NCI-H1092 (cell line): Measurements from ENCODE around the gene NACA2.
"Not testable (repeated sequence)": the region's sequence is repeated elsewhere in the genome, so short reads cannot be mapped to it uniquely, and the experiment has no call there.

Experiments used
- DNase-seq: peaks from one replicate; lab custom pipeline; 2025; lab: John Stamatoyannopoulos, UW

The NACA2 gene

GRCh38 chr17:61599608-61600007 lies 8.6 kb upstream of the NACA2 start:
- DNase-seq = no peak

- DNase-seq = no peak
Measured at GRCh38 chr17:61598014-61598413, 7.0 kb upstream of the NACA2 start.

DNA sequence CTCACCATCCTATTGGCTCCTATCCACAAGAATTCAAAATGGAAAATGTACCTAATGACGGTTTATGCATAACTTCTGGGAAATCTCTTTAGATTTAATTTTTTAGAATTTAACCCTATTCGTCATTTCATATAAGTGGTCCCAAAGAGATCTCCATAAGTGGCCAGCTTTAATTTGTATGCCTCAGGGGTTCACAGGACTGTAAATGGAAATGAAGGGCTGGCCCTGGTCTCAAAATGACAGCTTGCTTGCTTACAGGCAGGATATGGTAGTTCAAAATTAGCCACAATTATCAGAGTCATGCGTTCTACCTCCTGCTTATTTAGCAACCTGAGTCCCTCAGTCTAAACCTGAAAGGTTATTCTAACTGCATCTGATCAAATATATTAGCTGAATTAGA lies 6.6 kb upstream of the NACA2 start:
- DNase-seq = no peak

GRCh38 chr17:61595418-61596186 lies 4.6 kb upstream of the NACA2 start:
- no peak for DNase-seq

- no peak for DNase-seq
Measured at GRCh38 chr17:61594294-61594825, 3.3 kb upstream of the NACA2 start.

- DNase-seq = no peak
Measured at GRCh38 chr17:61593426-61593825, 2.4 kb upstream of the NACA2 start.

DNA sequence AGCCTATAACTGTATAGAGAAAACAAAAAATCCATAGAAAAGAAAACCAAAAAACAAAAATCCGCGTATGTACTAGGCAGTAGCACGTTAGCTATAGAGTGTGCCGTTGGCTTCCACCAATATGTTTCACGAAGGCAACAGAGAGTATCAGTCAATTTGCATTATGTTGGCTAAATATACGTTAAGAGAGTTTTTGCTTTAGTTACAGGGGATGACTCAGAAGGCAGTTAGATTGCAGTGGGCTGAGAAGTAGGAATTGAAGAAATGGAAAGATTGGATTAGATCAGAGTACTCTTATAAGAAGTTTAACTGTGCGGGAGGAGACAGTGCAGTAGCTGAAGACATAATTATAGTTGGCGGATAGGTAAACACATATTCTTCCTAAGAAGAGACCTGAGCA lies 911 bp upstream of the NACA2 start:
- DNase-seq = no peak

- no peak for DNase-seq
Measured at GRCh38 chr17:61589990-61590389, 1.0 kb downstream of the NACA2 start.

DNA sequence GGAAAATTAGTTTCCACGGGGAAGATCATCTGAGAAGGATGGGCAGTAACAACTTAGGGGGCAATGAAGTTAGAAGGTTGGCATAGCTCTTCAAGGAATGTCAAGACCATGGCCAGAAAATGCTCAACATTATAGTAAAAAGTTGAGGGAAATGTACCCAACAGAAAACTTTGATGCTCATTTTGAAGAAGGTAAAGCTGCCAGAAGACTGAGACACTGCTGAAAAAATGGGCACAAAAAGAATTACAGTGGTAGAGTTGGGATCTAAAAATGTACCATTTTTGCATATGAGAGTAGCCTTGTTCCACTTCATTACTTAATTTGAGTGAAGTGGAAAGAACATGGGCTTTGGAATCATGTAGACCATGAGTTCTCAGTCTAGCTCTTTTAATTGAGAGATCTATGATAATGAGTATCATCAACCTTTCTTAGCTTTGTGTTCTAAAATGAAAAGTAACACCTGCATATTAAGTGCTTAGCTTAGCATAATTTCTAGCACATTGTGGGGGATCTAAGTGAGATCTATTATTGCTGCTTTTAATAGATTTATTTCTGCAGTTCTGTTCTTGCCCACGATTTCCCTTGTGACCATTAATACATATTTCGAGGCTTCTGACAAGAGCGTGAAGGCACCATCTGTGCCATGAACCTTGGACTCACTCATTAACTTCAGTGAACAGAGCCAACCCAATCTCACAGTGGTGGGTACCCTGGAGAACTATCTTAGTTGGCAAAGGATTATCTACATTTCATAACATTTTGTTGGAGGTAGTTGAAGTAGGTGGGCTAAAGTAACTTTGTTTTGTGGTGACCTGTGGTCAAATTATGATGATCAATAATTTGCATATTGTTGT lies 3.0 kb downstream of the NACA2 start:
- DNase-seq = no peak

DNA sequence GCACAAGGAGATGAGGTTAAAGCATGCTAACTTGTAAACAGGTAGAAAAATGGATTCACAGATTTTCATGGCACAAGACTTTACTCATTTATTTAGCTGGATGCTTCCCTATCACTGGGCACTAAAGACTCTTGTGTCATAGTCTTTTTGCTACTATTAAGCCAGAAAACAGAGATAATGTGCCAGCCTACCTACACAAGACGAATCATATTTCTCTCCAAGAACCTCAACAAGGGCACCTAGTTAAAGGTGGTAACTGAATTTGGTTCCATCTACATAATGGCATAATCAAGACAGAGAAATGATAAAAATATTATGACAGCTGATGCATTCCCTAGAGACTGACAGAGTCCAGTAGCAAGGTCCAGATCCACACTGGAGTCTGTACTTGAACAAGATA lies 3.8 kb downstream of the NACA2 start:
- DNase-seq = no peak

DNA sequence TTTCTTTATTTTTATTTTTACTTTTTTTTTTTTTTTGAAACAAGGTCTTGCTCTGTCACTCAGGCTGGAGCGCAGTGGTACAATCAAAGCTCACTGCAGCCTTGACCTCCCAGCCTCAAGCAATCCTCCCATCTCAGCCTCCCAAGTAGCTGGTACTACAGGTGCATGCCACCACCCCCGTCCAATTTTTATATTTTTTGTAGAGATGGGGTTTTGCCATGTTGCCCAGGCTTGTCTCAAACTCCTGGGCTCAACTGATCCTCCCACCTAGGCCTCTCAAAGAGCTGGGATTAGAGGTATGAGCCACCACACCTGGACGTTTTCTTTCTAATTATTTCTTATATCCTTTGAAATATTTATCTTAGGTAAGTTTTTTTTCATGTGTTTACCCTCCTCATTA lies 4.4 kb downstream of the NACA2 start:
- DNase-seq = not testable (repeated sequence)

DNA sequence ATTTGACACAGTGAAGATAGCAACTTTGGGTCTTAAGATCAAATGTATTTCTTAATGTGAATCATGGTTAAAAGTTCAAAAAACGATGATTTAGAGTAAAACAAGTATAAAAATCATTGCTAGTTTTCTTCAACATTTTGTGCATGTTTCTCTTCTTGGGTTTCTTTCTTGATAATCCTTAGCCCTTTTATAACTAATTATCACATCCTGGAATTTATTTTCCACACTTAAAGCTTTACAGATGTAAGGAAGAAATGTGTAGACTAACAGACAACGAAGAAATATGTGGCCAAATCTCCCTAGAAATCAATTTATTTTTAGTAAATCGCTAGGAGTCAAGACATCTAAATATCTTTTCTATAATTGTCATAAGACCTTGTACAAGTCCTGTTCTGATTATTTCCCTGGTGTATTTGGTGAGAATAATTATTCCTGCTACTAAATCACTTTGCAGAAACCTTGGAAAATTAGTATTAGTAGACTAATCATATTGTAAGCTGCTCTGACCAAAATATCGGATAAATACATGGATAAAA lies 4.9 kb downstream of the NACA2 start:
- DNase-seq = no peak

DNA sequence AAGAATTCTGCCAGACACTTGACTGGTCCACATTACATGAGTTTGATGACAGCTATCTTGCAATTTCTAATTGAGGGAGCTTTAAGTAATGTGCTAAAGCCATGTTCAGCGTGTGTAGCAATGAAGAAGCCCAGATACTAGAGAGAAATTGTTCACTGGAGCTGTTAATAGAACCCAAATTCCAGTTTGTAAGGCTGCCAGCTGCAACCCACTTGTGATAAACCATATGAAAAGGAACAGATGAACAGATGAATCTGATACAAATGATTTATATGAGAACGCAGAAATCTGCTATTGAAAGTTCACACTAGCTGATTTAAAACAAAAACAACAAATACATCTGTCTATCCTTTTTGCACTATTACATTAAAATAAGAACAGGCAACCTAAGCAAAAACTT lies 6.2 kb downstream of the NACA2 start:
- DNase-seq = no peak

GRCh38 chr17:61584266-61584665 lies 6.8 kb downstream of the NACA2 start:
- DNase-seq = no peak

GRCh38 chr17:61583660-61584264 lies 7.3 kb downstream of the NACA2 start:
- DNase-seq = no peak

DNA sequence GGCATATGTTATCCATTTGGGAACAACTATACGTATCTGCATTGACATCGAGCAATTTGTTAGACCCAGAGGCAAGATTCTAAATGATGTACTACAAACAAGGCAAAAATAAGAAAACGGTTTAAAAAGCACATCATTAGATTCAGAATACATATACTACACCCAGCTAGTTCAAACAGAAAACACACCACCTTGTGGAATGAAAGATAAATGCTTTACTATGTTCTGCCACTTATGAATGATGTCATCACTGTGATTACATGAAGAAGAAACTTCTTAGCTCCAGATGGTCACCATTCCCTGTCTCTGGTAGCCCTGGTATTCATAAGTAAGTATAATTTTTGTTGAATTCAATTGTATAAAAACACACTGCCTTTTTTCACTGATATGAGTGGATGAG lies 7.8 kb downstream of the NACA2 start:
- DNase-seq = no peak

DNA sequence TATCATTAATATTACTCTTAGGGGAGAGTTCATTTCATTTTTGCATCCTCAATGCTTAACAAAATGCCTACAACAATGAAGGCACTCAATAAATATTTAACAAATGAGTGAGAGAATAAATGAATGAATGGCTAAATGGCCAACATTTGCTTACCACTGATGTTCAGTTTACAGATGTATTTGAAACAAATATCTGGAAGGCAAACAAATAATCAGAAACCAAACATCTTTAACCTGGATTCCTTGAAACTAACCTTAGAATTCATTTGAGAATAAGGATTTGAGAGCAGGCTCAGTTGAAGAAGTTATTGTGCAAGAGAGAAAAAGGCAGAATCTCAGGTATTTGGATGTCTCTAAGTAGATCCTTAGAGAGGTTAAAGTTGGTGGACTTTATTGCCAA lies 8.4 kb downstream of the NACA2 start:
- no peak for DNase-seq

GRCh38 chr17:61581611-61582349 lies 9.2 kb downstream of the NACA2 start:
- DNase-seq = no peak

DNA sequence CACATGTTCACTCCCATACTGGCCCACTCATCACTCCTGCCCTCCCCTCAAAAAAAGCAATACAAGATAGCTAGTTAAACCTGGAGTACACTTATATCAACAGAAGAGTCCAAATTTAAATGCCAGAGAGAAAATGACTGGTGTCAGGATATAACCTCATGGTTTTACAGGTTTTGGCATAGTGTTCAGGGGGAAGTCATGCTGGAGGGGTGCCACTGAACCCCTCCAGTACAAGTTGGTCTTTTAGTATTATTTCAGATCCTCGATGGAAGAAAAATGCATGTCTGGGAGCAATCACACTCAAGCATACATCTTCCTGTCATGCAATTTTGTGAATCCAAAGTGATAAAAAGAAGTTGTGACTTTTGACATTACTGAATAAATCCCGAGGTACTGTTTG lies 10.5 kb downstream of the NACA2 start:
- DNase-seq = no peak

- no peak for DNase-seq
Measured at GRCh38 chr17:61579961-61580360, 11.1 kb downstream of the NACA2 start.

- DNase-seq = no peak
Measured at GRCh38 chr17:61579347-61579746, 11.7 kb downstream of the NACA2 start.

- DNase-seq = no peak
Measured at GRCh38 chr17:61578645-61579044, 12.4 kb downstream of the NACA2 start.
